HEK293T (cell line): Measurements from ENCODE around the gene WDPCP.

Experiments
- CTBP1 ChIP-seq: fragments of 450-650 bp; IDR thresholded peaks from 2 replicates; pipeline ENCODE4 v1.6.1; 2016; ENCODE audit warnings: borderline replicate concordance
- FOXA1 ChIP-seq: fragments of 450-650 bp; IDR thresholded peaks from 2 replicates; pipeline ENCODE4 v1.6.1; 2016; ENCODE audit warnings: mild to moderate bottlenecking
- FOXM1 ChIP-seq: fragments of 450-650 bp; IDR thresholded peaks from 2 replicates; pipeline ENCODE4 v1.6.1; 2017; ENCODE audit warnings: mild to moderate bottlenecking, borderline replicate concordance
- LEF1 ChIP-seq: fragments of 450-650 bp; IDR thresholded peaks from 2 replicates; pipeline ENCODE4 v1.6.1; 2017; ENCODE audit warnings: mild to moderate bottlenecking, borderline replicate concordance
- TARDBP ChIP-seq: fragments of 450-650 bp; IDR thresholded peaks from 2 replicates; pipeline ENCODE4 v1.6.1; 2016

GRCh38 chr2:63249161-63249560 lies 339.1 kb downstream of the WDPCP start:
- TF ChIP-seq LEF1: no peak
- TF ChIP-seq CTBP1: no peak
- TF ChIP-seq FOXA1: no peak
- no peak for TF ChIP-seq TARDBP
- no peak for TF ChIP-seq FOXM1
